Fibroblast of lung (primary cell): ENCODE data around the gene GAGE12E.
"Not testable (repeated sequence)": the region's sequence is repeated elsewhere in the genome, so short reads cannot be mapped to it uniquely, and the experiment has no call there.

Experiments
- EZH2 ChIP-seq: IDR thresholded peaks from 2 replicates; pipeline ENCODE4 v1.5.1; 2012; ENCODE audit warnings: low read length, control low read depth, mild to moderate bottlenecking; ENCODE audit errors: missing control alignments
- TF ChIP-seq, protein P1 (sequence below), 2 donors: IDR thresholded peaks in 1 of 2; conservative IDR thresholded peaks in 1 of 2; 1 replicate in 1 of 2; 2 replicates in 1 of 2; pipeline ENCODE4 v1.5.1; 2011 to 2012; ENCODE audit warnings: low read length in 2 of 2, control low read depth in 1 of 2, inconsistent platforms in 1 of 2, low read depth in 1 of 2, mild to moderate bottlenecking in 1 of 2

DNA sequence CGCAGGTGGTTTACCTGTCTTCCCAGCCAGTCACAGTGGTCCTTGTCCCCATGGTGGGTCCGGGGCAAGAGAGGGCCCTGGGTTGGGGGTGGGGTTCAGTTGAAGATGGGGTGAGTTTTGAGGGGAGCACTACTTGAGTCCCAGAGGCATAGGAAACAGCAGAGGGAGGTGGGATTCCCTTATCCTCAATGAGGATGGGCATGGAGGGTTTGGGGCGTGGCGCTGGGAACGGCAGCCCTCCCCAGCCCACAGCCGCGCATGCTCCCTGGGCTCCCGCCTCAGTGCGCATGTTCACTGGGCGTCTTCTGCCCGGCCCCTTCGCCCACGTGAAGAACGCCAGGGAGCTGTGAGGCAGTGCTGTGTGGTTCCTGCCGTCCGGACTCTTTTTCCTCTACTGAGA is 28.6 kb downstream of the GAGE12E start, which contains the start of gene GAGE12H:
- TF ChIP-seq EZH2: not testable (repeated sequence)
- TF ChIP-seq, protein P1, sequence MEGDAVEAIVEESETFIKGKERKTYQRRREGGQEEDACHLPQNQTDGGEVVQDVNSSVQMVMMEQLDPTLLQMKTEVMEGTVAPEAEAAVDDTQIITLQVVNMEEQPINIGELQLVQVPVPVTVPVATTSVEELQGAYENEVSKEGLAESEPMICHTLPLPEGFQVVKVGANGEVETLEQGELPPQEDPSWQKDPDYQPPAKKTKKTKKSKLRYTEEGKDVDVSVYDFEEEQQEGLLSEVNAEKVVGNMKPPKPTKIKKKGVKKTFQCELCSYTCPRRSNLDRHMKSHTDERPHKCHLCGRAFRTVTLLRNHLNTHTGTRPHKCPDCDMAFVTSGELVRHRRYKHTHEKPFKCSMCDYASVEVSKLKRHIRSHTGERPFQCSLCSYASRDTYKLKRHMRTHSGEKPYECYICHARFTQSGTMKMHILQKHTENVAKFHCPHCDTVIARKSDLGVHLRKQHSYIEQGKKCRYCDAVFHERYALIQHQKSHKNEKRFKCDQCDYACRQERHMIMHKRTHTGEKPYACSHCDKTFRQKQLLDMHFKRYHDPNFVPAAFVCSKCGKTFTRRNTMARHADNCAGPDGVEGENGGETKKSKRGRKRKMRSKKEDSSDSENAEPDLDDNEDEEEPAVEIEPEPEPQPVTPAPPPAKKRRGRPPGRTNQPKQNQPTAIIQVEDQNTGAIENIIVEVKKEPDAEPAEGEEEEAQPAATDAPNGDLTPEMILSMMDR (conservative IDR thresholded peaks at IDR 0.05 in 1 of 2, IDR thresholded peaks at IDR 0.05 in 1 of 2; ENCODE audit: low read depth in 1 of 2, low read length in 2 of 2): not testable (repeated sequence)
